ENCODE data around the gene MED12.

The MED12 gene

DNA sequence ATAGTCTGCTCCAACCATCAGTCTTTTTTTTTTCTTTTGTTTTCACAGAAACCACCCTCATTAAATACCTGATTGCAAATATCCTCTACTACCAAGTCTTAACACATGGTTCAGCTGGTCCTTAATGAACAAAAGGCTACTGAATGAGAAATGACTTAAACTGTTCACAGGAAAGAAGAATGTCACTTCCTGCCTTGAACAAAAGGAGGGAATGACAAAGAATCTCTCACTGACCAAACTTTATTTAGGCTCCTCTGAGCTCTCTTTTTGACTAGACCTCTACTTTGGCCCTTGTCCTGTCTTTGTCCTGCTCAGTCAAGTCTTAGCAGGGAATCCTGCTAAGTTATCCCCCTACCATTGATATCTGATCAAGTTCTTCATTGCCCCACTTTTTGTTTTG lies 72.9 kb downstream of the MED12 start:
- FAIRE-seq = no peak

More for the DNA sequence above, 72.9 kb downstream of the MED12 start:
- DNase-seq (ENCODE audit: low spot score) = no peak
